GM18498 (cell line): ENCODE results near the gene ZNF512.
A peak's percentile ranks its signal among the peaks of the same experiment; 100 is the strongest.
"Not testable (repeated sequence)": the region's sequence is repeated elsewhere in the genome, so short reads cannot be mapped to it uniquely, and the experiment has no call there.

Experiments
- ATAC-seq: cut with Tn5 transposase; IDR thresholded peaks from one replicate; pipeline ENCODE4 v1.9.1; 2021; ENCODE audit warnings: mild to moderate bottlenecking, moderate library complexity; ENCODE audit not compliant: unreplicated experiment

ZNF512 gene

GRCh38 chr2:27630257-27630656 is 47.4 kb downstream of the ZNF512 start:
- ATAC-seq: not testable (repeated sequence)

- ATAC-seq: no peak
Measured at GRCh38 chr2:27634291-27634690, 51.4 kb downstream of the ZNF512 start.

DNA sequence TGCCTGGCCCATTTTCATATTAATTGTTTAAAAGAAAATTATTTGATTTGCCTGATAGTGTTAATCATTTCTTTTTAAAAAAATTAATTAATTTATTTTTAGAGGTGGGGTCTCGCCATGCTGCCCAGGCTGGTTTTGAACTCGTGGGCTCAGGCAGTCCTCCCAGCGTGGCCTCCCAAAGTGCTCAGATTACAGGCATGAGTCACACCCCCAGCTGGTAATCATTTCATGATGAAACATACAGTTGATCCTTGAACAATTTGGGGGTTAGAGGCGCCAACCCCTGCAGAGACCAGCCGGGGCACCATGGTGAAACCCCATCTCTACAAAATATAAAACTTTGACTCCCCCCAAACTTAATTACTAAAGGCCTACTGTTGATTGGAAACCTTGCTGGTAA is 53.9 kb downstream of the ZNF512 start:
- ATAC-seq: no peak

DNA sequence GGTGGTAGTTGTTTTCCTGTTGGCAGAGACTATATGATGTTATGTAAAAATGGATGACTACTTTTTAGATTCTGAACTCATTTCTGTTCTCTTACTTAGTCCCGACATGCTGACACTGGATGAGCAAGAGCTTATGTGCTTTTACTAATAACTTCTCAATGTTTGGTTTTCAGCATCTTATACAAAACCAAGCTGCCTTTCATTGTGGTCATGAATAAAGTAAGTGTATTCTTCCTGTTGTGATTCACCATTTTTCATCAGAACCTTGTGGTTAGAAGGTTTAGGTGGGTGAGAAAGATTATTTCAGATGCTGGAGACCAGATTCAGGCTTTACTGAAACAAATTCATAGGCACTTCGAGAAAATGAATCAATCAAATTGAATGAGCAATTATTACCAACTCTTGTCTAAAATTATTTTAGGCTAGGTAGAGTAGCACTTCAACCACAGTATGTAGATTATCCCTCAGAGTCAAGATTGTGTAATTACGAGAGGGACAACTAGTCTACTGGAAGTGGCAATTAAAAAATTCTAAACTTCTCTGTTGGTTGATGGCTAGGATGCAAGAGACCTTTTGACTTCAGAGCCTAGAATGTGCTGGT is 55.3 kb downstream of the ZNF512 start:
- ATAC-seq: no peak

DNA sequence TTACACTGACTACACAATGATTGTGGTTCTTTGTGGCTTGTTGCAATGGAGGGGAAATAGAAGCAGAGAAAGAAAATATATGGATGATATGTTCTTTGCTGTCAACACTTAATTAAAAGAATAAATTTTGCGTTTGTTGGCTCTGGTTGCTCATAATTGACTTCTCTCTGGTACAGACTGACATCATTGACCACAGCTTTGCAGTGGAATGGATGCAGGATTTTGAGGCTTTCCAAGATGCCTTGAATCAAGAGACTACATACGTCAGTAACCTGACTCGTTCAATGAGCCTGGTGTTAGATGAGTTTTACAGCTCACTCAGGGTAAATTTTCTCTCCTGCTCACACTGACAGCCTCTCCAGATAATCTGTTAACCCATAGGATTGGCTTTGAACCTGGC is 55.9 kb downstream of the ZNF512 start:
- ATAC-seq: no peak

DNA sequence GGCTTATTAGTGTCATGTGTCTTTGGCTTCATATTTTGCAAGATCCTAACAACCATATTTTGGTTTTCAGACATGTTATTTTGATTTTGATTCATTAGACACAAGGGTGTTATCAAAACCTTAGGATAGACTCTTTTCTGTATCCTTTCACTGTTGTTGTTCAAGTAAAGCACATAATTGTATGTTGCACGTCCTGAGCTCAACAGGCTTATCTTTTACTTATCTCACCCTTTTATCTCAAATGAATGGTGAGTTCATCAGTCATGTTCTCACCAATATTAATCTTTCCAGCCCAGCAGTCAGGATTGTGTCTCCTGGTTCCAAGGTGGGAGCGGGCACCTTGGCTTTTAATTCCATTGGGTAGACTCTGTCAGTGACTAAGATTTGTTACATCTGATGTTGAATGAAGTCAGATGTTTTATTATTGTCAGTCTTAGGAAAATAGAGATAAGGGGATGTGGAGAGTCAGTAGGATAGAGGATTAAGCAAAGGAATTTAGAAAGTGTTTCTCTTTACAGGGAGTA is 57.9 kb downstream of the ZNF512 start:
- ATAC-seq: no peak

DNA sequence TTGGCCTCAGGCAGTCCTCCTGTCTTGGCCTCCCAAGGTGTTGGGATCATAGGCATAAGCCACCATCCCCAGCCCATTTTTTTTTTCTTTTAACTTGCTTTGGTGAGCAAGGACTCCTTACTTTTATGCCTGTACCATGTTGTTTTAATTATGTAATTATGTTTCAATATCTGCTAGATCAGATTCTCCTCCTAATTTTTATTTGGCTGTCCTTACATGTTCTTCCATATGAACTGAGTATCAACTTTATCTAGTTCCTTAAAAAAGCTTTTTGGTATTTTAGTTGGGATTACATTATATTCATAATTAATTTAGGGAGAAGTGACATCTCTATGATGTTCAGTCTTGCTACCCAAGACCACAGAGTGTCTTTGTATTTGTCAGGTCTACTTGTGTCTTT is 62.4 kb downstream of the ZNF512 start:
- no peak for ATAC-seq

DNA sequence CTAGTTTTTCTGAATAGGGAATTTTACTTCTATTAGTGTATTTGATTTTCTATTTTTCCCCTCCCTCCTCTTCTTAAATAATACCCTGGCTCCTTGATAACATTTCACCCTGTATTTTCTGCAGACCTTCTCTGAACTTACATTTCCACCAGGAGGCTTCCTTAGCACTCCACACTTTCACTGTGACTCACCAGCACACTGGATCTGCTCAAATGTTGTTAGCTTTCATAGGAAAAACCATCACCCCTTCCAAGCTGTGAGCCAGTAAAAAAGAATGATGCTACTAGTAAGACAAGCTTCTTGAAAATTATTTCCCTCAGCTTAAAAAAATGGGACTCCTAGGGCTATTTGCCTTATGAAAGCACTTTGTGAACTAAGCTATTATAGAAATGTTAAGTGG is 64.4 kb downstream of the ZNF512 start:
- ATAC-seq: no peak

- ATAC-seq: no peak
Measured at GRCh38 chr2:27647737-27648136, 64.9 kb downstream of the ZNF512 start.

- ATAC-seq: no peak
Measured at GRCh38 chr2:27651056-27651455, 68.2 kb downstream of the ZNF512 start.

GRCh38 chr2:27652341-27652740 is 69.5 kb downstream of the ZNF512 start:
- ATAC-seq: no peak

DNA sequence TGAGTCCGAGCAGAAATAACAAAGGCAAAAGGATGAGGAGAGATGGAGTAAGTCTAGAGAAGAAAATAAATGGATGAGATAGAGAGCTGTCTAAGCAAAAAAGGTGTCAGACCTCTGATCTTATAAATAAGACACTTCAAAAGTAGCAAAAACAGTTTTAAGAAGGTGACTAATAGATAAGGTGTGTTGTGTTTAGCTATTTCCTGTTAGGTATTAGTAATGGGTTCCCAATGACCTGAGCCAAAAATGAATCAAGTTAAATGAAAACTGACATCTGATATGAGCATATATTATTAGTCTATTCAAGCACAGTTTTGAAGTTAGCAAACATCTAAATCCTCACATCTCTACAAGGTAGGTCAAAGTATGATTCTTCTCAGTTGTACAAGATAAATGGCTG is 69.9 kb downstream of the ZNF512 start:
- no peak for ATAC-seq

DNA sequence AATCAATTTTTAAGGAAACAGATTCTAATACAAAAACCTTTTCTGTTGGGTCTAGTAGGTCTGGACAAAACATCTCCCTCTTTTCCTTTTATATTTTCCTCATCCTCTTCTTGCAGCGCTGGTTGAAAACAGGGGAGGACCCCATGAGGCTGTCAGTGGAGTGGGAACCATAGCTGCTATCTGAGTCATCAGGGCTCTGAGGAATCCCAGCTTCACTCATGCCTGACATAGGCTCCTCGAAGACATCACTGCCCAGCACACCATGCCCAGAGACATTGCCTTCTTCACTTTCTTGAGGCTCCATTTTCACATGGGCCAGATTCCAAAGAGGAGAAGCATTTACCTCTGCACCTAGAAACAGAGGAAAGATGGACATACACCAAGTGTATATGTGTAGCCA is 70.6 kb downstream of the ZNF512 start:
- no peak for ATAC-seq

DNA sequence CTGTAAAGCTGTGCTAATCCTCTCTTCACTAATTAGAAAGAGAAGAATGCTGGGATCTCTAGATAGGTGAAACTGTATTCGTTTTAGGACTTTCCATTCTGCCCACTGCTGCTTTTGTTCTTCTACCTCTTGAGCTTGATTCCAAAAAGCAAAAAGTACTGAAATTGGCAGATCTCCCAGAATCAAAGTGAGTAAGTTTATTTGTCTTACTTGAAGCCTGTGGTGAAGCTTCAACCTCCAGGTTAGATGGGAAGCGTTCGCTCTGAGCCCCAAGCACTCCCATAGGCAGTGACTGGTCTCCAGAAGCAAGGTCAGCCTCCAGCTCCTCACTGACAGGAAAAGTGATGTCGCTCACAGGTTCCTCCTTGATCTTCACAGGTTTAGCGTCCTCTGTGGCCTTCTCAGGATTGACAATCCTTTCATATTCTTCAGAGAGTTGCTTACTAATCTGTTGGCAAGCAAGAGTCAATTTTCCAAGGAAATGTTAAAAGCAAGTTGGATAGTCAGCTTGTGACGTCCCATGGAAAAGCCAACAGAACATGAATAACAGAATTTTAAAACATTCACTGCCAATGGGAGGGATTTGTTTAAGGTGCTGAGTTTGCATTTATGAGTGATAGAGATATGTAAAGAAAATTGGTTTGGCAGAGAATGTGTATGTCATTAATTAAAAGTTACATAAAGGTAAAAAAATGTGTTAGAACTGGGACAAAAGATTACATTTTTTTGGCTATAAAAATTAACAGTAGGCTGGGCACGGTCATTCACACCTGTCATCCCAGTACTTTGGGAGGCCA is 72.5 kb downstream of the ZNF512 start:
- ATAC-seq: no peak

DNA sequence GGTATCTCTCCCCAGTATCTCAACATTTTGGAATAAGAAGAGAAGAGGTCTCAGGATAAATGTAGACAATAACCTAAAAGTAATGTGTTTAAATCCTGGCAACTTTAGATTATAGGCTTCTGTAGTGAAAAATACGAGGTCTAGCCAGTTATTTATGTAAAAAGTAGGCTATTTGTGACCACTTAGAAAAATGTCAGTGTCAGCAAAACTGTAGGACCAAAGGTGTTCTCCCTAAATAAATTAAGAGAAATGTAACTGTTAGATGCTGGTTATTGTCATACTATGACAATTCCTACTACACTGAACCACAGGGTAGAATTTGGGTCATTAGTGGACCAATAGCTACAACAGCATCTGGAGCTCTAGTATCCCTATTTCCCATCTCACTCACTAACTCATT is 78.5 kb downstream of the ZNF512 start:
- no peak for ATAC-seq

DNA sequence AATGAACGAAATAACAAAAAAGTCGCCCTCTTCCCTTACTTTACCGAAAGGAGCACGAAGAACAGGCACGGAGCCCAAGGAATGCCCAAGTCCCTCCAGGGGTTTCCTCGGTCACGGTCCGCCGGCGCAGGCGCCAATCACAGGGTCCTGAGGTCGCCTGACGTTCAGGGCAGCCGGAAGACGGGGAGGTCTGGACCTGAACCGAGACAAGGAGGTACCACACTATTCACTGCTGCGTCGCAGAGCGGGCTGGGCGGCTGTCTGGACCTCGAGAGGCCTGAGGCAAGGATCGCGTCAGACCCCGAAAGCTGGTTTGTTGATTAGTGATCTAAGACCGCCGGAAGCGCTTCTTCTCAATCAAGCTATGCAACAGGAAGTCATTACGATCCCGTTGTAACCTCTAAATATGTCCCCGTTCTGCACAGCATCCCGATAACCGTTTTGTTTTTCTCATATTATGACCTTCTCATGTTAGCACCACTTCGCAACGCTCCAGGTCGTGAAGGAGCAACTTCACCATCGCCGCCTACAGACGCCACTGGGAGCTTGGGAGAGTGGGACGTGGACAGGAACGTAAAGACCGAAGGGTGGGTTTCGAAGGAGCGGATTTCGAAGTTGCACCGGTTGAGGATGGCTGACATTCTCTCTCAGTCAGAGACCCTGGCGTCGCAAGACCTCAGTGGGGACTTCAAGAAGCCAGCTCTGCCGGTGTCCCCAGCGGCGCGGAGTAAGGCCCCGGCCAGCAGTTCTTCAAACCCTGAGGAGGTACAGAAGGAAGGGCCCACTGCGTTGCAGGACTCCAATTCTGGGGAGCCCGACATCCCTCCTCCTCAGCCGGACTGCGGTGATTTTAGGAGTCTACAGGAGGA is 80.7 kb downstream of the ZNF512 start, which contains the start of the genes SLC4A1AP and SUPT7L:
SLC4A1AP (plus strand) TSS at position 605 of the 869 bp plus-strand sequence; CDS start at position 631, 26 bp downstream.
SUPT7L (minus strand) TSS at position 330 of the 869 bp plus-strand sequence. CDS start 1,422 bp downstream, outside the sequence.
- peak; percentile 75 for ATAC-seq

DNA sequence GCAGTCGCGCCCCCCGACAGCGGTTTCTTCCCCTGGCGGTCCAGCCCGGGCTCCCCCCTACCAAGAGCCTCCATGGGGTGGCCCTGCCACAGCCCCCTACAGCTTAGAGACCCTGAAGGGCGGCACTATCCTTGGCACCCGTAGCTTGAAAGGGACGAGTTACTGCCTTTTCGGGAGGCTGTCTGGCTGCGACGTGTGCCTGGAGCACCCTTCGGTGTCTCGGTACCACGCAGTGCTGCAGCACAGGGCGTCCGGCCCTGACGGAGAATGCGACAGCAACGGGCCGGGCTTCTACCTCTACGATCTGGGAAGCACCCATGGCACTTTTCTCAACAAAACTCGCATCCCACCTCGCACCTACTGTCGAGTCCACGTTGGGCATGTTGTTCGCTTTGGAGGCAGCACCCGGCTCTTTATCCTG is 81.3 kb downstream of the ZNF512 start:
- peak; percentile 26 for ATAC-seq

- no peak for ATAC-seq
Measured at GRCh38 chr2:27664622-27665363, 82.0 kb downstream of the ZNF512 start.

DNA sequence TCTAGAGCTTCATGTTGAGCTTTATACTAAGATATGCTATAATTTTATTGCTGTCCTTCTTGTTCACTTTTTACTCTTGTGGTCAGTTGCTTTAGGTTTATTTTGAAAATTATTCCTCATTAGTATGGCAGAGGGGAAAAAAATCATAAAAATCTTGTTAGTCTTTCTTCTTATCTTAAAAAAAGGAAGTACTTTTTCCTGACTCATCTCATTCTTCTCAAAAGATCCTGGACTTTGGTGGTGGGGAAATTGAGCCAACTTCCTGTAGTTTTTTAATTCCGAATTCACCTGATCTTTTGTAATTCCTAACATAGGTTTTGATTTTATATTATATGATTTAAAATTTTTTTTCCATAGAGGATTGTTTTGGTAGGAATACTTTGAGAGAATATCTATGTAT is 84.6 kb downstream of the ZNF512 start:
- no peak for ATAC-seq

GRCh38 chr2:27671235-27671634 is 88.4 kb downstream of the ZNF512 start:
- ATAC-seq: no peak
